Measurements from ENCODE around the gene MICAL1.

The MICAL1 gene

DNA sequence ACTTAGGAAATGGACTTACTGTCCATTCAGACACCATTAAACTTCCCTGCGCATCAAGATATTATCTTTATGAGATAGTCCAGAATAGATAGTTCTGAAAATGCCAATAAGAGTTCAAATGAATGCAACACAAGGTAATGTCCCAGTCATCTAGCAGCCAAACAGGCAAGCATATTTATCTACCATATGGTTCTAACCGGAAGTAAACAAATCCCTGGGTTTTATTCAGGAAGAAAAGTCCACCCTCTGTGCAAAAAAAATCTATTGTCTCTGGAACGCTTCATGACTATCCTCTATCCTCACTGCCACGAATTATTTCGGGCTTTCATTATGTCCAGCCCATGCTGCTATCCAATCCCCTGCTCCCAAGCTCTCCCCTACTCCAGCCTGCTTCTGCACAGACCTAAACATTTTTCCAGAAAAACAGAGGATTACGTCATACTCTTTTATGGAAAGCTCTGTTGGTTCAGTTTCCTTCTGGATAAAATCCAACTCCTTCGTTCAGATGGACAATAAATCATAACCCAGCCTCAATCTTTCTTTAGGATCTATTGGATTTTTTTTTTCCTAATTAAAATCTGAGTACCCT, 26.6 kb downstream of the MICAL1 start:
- peak; percentile 42 for DNase-seq (ENCODE audit: low read depth)

DNA sequence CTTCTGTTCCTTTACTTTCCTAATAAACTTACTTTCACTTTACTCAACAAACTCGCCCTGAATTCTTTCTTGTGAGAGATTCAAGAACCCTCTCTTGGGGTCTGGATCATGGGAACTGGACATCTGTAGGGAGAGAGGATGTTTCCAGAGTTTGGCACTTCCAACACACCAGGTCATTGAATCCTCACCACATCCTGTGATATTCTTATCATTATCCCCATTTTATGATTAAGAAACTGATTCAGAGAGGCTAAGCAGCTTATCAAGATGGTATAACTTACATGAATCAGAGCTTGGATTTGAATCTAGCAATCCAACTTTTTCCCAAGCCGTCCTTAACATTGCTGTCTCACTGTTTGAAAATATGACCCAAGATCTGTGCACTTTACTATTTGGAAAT, 30.6 kb downstream of the MICAL1 start:
- DNase-seq (ENCODE audit: low read depth): no peak

DNA sequence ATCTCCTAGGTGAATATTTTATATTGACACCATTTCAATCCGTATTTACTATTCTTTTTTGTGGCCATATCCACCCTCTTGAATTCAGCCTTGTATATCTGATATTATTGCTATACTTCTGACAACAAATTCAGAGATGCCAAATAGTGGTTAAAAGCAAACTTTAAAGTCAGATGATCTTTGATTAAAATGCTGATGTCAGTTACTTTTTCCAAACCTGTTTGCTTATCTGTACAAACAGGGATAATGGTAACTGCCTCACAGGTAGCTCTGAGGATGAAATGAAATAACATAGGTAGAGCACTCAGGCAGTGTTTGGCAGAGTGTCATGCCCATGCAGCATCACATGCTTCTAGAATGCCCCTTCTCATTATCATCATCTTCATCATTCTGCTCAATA, 34.4 kb downstream of the MICAL1 start:
- no peak for DNase-seq (ENCODE audit: low read depth)

DNA sequence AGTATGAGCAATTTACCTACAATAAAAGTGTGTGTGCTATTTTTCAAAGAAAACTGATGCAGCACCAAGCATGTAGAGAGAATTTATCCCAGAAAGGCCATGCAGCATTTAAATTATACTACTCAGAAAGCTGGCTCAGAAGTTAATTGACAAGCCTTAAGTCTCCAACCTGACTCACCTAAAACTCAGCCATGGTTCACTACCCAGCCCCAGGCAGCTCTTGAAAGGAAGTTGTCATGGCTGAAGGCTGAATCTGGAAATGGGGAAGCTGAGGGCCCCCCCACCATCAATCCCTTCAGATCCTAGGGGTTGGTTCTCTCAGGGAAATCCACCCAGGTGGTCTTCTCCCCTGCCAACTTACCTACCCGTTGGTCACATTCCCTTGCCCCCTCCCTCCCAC, 34.8 kb downstream of the MICAL1 start:
- no peak for DNase-seq (ENCODE audit: low read depth)

DNA sequence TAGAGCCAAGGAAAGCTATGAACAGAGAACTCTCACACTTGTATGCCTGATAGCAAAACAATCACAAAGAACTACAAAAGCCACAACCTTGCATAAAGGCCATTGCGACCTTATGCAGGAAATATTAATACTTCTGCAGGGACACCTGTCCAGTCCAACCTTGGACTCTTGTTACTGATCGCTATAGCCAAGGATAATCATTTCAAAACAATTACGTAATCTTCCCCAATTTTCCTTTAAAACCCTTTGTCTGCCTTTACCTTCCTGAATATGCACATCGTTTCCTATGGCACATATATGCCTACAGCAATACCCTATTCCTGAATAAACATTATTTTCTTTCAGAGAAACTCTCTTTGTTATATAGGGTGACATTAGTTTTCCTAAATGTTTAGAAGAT, 37.9 kb downstream of the MICAL1 start:
- no peak for DNase-seq (ENCODE audit: low read depth)

DNA sequence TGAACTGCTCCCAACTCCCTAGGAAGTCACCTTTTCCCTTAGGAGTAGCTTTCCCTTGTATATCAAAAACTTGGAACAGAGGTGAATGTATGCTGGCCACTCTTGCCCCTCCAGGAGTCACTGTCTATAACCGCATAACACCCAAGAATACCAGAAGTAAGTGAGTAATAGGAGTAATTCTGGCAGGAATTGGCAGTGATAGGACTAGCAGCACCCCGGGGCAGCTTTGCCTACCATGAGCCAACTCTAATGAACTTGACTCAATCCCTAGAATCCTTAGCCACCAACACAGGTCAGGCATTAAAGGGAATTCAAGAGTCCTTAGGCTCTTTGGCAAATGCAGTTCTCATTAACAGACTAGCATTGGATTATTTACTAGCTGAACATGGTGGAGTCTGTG, 44.5 kb downstream of the MICAL1 start:
- DNase-seq (ENCODE audit: low read depth): no peak

DNA sequence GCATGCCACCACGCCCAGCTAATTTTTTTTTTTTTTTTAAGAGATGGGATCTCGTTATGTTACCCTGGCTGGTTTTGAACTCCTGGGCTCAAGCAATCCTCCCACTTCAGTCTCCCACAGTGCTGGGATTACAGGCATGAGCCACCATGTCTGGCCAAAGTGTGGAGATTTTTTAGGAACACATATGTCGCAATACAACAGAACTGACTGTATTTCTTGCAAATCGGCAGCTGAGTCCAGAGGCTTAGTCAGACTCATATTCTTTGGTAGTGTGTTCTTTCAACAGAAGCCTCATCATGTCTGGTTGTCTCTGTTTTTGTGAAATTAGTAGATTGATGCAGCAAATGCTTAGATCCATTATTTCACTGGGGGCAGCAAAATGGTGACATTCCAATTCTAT, 49.4 kb downstream of the MICAL1 start:
- DNase-seq (ENCODE audit: low read depth): peak; percentile 44

DNA sequence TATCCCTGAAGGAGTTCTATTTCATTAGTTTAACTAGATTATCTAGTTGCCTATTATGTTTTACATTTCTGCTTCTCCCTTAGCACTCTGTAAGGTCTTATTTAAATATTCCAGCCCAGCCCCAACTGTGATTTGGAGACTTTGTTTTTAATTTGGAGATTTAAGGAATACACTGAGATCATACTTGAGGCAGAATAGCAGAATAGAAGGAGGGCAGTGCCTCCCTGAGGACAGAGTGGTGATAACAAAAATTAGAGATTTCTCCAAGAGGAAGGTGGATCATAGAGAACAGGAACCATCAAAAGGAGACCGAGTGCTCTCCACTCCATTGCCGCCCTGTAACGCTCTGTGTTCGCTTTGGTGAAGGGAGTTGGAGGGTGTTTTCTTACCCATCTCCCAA, 58.6 kb downstream of the MICAL1 start:
- DNase-seq (ENCODE audit: low read depth): no peak

DNA sequence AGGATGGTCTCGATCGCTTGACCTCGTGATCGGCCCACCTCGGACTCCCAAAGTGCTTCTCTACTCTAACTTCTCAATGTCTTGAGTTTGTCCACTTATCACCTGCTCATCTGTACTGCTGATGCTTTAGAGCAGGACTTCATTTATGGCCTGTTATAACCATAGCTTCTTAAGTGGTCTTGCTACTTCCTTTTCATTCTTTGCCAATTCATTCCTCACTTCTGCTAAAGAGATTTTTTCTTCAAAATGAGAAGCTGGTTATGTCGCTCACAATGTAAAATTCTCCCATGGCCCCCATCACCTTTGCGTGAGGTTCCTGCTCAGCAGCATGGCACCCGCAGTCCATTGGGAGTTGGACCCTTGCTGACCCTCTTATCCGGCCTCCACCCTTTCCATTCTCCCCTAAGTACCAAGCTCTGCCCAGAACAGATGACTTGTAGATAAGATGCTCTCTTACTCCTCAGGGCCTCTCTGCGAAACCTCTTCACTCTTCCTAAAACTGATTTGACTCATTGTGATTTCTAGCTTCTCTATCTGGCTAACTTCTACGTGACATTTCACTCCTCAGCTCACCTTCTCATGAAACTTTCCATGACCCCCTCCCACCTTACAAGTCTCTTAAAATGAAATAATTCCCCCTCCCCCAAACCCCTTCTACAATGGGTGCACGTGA, 59.4 kb downstream of the MICAL1 start:
- no peak for DNase-seq (ENCODE audit: low read depth)

Data from GM04504 (cell line).